Femur (tissue), 1 donor: ENCODE measurements around the gene RAB7A.

ENCODE experiments used
- DNase-seq: peaks from one replicate; pipeline ENCODE4 v3.0.0-alpha.2; 2017

RAB7A gene

DNA sequence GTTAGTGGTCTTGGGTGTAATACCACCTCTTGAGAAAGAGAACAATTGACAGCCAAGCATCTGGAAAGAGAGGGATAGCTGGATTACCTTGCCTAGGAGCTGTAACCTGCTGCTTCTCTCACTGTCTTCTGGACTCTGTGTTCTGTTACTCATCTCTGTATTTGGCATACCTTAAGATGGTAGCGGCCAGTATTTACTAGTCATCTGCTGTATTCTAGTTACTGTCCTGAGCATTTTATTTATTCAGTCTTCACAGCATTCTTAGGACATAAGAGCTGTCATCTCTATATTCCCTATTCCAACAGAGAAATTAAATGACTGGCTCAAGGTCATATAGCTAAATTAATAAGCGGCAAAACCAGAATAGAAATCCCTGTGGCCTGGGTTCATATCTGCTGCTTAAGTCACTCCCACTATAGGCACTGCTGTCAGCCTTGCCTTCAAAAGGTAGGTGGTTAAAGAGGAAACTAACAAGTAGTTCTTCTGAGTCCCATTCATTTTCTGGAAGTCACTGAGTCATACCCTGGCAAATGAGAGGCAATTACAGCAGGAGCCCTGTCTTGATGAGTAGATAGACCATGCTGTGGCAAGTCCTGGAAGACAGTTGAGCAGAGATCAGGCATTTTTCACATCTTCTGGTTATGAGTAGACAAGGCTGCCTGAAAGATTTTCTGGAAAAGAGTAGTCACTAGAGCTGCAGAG, 68.2 kb downstream of the RAB7A start:
- DNase-seq = no peak

DNA sequence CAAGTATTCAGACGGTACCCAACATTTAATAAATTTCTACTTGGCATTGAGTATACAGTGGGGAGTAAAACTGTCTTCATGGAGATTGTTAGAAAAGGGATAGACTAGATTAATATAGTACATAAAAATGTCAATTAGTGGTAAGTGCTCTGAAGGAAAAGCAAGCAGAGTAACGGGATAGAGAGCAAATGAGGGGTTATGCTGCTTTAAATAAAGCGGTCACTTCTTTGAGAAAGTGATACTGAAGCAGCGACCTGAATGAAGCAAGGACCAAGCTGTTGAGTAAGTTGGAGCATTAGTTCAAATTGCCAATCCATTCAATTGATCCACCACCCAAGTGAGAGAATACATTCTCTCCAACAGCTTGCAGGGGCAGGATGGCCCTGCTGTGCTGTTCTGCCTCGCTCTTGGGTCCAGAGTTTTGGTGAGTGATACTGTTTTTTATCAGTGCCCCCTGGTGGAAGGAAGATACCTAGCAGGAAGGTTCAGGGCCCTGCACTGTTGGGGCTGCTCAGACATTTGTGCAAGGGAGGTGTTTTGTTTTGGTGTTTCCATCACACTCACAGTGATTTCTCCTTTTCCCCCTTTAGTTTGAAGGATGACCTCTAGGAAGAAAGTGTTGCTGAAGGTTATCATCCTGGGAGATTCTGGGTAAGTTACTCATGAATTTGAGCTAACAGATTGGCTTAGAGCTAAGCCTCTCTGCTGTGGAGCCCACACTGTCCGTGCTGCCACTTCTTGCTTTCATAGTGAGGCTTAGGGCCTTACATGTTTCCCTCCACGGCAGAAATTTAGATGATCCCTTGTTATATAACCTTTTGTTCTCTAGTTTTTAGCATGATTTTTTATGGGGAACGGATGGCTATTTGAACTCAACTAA, 69.0 kb downstream of the RAB7A start:
- DNase-seq = peak; percentile 59

DNA sequence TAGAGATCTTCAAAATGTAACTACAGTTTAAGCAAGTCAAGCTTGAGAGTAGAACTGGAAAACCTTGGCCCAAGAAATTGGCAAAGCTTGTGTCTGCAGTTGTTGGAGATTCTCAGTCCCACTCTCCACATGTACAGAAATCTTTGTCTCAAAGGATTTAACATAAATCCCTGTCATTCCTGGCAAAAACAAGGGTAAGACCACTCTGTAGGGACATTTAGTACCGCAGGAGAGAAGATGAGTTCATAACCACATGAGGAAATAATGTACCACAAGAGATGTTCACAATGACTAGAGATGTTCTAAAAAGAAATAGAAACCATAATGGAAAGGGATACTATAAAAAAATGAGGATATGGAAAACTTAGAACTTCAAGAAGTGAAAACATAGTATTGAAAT, 73.7 kb downstream of the RAB7A start:
- DNase-seq = no peak

DNA sequence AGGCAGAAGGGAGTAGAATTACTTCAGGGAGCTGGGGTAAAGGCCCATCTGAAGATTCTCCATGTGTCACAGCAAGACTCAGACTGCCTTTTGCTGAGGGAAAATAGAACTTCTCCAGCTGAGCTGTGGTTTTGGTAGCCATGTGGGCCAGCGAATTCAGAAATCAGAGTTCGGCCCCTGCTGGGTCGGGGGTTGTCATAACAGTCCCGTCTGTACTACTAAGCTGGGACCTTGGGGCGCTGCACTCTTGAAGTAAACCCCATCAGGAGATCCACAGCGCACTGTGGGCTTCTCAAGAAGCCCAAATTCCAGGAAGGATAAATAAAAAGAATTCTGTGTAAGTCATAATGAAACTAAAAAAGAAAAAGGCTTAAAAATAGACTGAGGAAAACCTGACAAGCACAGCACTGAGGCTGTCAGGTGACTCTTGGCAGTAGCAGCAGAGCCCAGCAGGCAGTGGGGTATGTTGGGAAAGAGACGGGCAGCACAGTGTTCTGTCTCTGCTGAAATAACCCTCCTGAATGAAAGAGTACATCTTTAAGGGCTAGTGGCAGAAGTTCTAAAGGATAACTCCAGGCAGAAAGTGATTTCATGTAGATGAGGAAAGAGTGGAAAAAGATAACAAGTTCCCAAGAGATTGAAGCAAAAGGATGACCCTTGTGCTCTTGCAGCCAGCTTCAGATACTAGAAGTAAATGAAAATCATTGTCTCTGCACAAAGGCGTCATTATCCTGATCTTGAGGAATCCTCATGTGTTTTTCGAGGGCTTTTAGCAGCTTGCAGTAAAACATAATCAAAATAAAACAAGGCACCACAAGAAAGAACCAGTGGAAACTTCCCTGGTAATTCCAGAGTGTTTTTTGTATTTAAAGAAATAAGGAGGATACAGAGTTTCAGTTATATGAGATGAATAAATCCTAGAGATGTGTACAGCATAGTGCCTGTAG, 74.5 kb downstream of the RAB7A start:
- no peak for DNase-seq

DNA sequence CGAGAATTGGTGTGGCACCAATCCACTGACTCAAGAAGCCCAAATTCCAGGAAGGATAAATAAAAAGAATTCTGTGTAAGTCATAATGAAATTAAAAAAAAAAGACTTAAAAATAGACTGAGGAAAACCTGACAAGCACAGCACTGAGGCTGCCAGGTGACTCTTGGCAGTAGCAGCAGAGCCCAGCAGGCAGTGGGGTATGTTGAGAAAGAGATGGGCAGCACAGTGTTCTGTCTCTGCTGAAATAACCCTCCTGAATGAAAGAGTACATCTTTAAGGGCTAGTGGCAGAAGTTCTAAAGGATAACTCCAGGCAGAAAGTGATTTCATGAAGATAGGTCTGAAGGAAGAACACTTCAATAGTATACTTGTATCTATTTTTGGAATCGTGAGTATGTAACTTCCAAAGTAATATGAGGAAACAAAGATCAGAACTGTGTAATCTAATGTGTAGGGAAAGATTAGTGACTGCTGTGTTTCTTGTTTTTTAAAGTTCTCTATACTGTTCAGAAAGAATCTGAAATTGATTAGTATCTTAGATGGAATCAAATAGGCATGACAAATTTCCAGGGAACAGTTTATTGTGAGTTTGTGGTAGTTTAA, 75.9 kb downstream of the RAB7A start:
- DNase-seq = no peak

DNA sequence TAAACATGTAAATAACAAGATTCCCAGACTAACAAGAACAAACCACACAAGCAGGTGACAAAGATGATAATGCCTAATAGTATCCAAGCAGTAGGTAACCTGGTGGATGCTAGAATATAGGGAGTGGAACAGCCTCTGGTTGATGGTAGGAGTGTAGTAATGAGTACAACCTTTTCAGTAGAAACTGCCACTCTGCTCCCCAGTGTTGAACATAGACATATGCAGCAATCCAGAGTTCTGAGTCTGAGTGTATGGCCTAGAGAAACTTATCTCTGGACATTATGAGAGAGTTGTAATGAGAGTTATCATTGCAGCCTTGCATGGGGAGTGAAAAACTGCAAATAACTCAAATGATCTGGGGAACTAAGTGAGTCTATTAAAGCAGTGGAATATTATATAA, 77.3 kb downstream of the RAB7A start:
- no peak for DNase-seq

DNA sequence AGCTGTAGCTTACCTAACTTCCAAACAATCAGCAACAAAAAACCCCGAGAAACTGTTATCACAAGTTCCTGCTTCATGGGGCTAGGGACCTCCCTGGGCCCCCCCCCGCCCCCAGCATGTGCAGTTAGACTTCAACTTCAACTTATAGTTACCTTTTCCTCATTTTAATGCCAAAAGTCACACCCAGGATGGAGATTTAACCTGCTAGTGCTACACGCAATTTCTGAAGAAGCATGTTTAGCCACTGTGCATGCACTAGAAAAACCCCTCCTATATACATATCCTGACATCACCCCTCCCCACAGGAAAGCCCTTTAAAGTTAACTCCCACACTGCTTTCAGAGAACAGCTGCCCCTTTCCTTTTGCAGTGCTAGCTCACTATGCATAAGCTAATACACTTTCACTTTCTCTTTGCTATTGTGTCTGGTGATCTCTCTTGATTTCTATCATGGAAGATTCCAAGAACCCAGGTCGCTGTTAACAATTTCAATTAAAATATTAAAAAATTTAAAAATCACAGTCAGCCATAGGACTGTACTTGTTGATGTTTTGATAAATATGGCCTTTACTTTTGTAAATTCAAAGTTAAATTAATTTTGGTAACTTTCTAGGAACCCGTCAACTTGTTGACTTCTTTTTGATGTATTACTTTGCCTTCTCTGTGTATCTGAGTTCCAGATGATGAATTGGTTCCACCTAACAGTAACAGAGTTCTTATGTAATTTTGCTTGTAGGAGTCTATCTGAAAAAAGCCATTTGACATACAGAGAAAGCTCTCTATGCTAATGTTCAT, 78.2 kb downstream of the RAB7A start:
- no peak for DNase-seq

DNA sequence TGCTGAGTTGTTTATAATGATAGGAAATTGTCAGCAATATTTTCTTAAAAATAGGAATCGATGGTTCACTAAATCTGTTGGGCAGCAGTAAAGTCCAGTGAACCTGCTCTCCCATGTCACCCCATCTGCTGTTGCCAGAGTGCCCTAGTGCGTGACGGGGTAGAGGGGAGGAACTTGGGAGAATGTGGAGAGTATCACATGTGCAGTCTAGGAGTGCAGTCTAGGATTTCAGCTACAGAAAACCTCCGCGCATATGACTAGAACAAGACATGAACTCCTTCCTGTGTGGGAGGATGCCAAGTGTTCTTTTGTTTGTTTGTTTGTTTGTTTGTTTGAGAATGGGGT, 78.8 kb downstream of the RAB7A start:
- no peak for DNase-seq

DNA sequence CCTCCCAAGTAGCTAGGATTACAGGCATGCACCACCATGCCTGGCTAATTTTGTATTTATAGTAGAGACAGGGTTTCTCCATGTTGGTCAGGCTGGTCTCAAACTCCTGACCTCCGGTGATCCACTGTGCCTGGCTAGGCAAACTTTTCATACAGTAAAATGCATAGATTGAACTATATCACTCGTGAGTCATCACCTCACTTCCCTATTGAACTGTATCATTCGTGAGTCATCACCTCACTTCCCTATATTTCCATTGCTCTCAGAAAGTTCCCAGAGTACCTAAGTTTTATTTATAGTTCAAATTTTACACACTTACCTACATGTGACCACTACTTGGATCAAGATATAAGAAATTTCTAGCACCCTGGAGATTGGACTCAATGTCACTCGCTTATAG, 79.8 kb downstream of the RAB7A start:
- no peak for DNase-seq

DNA sequence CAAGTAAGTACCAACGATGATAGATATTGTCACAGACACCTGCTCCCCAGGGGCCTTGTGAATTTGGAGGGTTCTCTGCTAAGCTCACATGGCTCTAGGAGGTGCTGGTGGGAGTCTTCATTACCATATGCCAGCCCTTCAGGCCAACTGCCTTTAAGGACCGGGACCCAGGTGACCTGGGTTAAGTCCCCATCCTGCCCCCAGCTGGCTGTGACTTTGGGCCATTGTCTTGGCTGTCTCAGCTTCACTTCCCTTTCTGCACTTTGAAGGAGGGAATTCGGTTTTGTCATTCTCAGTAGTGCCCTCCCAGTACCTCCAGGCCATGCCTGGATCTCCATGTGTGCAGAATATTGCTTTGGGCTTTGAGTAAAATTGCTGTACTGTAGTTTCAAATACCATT, 80.6 kb downstream of the RAB7A start:
- DNase-seq = no peak

DNA sequence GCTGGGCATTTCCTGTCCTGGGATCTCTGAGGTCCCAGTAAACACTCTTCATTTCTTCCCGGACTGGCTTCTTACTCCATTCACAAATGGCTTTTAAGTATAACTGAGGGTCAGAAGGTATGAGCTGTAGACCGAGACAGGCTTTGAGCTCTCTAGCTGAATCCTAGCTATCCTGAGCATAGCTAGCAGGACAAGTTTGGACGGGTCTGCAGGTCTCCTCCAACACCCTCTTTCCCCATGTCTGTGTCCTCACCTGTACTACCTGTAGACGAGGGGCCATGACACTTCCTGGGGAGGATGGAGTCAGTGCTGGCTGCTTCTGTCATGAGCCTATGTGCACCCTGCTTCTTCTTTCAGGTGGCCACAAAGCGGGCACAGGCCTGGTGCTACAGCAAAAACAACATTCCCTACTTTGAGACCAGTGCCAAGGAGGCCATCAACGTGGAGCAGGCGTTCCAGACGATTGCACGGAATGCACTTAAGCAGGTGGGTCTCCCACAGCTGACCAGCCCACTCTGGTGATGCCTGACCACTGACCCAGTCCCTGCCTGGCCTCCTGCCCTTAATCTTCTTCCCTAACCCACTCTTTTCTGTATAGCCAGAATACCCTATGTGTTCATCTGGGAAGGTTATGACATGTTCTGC, 81.3 kb downstream of the RAB7A start:
- no peak for DNase-seq

DNA sequence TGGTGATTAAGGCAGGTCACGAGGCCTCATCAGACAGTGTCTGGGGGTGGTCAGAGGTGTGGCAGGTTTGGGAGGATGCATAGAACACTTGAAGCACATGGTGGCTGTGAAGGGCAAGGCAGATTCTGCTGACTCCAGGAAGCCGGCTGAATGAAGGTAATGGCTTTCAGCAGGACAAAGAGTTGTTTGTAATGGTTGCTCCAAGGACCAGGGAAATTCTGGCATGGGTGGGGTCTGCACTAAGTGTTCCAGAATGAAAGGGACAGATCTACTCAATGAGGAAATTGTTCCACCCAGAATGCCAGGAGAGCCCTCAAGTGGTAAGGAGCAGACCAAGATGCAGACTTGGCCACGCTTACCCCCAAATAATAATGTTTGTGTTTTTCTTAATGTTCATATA, 82.7 kb downstream of the RAB7A start:
- DNase-seq = no peak

DNA sequence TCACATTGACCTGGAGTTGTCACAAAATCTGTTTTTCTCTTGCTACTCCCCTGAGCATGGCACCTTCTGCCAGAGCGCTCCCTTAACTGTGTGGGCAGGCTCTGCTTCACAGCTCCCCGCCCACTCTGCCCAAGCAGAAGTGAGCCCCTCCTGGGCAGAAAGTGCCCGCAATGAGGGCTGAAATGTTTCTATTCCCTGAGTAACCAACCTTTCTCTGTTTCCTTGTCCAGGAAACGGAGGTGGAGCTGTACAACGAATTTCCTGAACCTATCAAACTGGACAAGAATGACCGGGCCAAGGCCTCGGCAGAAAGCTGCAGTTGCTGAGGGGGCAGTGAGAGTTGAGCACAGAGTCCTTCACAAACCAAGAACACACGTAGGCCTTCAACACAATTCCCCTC, 87.1 kb downstream of the RAB7A start:
- DNase-seq = no peak

DNA sequence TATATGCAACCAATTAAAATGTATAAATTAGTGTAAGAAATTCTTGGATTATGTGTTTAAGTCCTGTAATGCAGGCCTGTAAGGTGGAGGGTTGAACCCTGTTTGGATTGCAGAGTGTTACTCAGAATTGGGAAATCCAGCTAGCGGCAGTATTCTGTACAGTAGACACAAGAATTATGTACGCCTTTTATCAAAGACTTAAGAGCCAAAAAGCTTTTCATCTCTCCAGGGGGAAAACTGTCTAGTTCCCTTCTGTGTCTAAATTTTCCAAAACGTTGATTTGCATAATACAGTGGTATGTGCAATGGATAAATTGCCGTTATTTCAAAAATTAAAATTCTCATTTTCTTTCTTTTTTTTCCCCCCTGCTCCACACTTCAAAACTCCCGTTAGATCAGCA, 88.1 kb downstream of the RAB7A start:
- no peak for DNase-seq

DNA sequence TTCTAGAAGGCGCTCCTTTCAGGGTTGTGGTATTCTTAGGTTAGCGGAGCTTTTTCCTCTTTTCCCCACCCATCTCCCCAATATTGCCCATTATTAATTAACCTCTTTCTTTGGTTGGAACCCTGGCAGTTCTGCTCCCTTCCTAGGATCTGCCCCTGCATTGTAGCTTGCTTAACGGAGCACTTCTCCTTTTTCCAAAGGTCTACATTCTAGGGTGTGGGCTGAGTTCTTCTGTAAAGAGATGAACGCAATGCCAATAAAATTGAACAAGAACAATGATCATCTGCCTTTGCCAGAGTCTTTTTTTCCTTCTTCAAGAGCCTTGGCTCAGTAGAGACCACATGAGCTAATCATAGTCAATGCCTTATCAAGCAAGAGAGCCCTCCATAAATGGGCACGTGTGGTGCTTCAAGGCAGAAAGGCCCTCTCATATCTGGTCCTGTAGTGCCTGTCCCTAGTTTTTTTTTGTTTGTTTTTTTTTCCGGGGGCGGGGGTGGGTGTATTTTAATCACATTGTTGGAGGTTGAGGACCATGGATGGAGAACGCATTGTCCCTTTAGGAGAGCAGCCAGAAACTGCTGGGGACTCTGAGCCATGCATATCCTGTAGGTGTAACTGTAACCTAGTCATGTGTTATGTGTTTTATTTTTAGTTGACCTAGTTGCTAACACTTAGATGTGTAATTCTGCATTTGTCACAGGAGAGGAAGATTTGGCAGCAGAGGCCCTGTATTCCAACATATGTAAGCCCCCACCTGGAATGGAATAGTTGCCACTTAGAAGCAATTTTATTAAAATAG, 88.7 kb downstream of the RAB7A start:
- no peak for DNase-seq

DNA sequence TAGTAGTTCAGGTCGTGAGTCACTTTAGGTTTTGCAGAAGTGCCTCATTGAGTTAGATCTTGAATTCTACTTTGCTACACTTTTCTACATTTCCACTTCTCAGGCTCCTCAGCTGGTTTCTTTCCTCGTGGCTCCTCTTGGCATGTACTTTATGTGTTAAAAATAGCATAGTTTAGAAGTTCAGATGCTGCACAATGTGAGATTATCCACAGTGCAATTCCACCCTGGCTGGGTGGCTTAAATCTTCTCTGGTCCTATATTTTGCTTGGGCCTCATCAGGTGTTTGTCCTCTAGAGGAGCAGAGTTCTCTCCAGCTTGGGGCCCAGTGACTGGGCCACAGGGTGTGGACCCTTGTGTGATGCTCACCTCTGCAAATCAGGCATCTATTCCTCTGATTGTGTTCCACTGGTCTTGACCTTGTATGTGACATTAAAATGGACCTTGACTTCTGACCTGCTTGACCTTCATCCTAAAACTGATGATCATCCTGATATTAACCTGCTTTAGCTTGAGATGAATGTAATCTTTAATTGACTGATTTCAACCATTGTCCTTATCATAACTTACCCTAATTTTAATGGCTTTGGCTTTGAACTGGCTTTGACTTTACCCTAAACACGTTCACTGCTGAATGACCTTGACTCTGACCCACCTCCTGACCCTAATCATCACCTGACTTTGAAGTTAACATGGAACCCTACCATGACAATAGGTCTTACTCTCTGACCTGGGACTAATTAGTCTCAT, 89.5 kb downstream of the RAB7A start:
- DNase-seq = no peak

DNA sequence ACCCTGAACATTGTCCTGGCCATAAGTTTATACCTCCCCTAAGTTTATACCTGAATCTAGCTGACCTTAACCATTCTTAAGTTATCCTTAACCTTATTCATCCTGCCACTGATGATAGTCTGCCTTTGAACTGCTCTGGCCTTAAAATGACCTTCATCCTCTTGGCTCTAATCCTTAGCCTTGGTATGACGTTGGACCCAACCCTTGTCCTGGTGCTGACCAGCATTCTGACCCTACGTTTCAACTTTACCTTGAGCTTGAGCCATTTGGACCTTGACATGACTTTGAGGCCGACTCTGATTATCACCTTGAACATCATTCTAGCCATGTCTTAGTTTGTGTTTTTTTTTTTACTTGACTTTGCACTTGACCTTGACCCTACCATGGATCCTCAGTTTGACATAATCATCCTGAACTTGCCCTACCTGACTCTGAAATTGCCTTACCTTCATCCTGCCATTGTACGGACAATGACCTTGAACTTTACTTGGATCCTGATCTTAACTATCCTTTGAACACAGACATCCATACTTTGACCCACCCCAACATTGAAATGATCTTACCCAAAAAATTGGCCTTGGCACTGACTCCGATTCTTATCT, 92.3 kb downstream of the RAB7A start:
- no peak for DNase-seq

DNA sequence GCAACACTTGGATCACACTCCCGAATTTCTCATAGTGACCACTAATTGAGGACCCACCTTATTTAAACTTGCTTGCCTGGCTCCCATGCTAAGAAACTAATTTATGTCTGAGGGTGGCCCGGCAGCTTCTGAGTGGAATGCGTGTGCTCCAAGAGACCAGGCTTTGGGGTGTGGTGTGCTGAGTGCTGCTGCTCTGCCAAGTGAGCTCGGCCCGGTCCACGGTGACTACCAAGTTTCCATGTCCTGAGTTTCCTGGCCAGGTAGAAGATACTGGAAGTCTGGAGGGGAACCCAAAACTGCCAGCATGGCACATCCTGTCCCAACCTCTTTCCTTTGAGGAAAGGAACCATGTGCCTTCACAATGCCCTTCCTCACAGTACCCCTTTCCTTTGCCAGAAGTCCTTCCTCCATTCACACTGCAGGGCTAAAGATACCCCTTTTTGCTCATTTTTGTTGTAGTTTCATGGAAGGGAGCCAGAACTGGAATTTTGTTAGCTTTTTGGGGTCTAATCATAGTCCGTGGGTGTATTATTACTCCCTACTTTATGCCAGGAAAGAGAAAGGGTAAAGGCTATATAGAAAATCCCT, 94.4 kb downstream of the RAB7A start:
- DNase-seq = no peak

DNA sequence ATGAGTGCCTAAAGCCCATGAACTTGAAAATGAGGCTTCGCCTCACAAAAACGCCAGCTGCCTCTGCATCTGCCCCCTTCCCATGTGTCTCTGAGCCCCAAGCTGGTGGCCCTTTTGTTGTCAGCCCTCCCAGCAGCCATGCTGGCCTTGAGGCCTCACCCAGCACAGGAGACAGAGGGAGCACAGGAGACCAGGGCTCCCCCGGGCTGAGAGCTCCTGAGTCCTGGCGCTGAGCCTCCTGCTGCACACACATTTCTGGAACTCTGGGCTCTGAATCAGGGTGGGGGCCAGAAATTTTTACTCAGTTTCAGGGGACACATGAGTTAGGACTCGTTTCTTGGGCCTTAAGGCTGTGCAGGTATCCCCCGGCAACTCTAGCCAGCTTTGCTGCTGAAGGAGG, 97.0 kb downstream of the RAB7A start:
- no peak for DNase-seq
